ENCODE results near the gene PRXL2C. TPM values are rescaled to one million over a fixed set of nuclear protein-coding genes. Genes with fewer than 3 reads are reported as not detected.

Gene PRXL2C
- total RNA-seq, 2 donors from 2014 or later, result 14.3 to 14.6 TPM

- TF ChIP-seq CTCF (IDR thresholded peaks at IDR 0.05) (no peak), POLR2AphosphoS5 (IDR thresholded peaks at IDR 0.05) (no peak), POLR2A (IDR thresholded peaks at IDR 0.05) (no peak)
- WGBS, result 54% methylated on average over 11 of the region's 11 CpGs
- no peaks in the 10 kb centered on the region for H3K27me3 ChIP-seq (replicated peaks; ENCODE audit: insufficient read depth)
- intact Hi-C loops (cut with DNase I), result no loop called here
- no peaks in the 10 kb centered on the region for H3K36me3 ChIP-seq
- H3K4me3 ChIP-seq, result peak overlapping the region; percentile 50 to 69
- H3K27ac ChIP-seq, result peak overlapping the region; percentile 61 to 76
- DNase-seq (ENCODE audit: low spot score), result no peak
- no peaks in the 10 kb centered on the region for H3K9me3 ChIP-seq
- no peaks in the 10 kb centered on the region for H3K4me1 ChIP-seq (replicated peaks)
Observed at GRCh38 chr9:96620181-96620514, 35.0 kb downstream of the PRXL2C start.

GRCh38 chr9:96619491-96620180 is 35.5 kb downstream of the PRXL2C start, which contains the start of gene CDC14B:
CDC14B (minus strand) TSS chr9:96619843; CDS start chr9:96619378, 465 bp downstream.
- H3K27ac ChIP-seq, result peak within 1 kb of the TSS; percentile 88 to 92
- no peaks in the 10 kb centered on the region for H3K36me3 ChIP-seq
- peak within 1 kb of the TSS; percentile 69 to 78 for H3K4me3 ChIP-seq
- no peaks in the 10 kb centered on the region for H3K27me3 ChIP-seq (replicated peaks; ENCODE audit: insufficient read depth)
- intact Hi-C loops (cut with DNase I), result loop anchor here (5.0 kb wide), 3 partner anchors 33 to 172 kb away; no protein-coding TSS in a partner anchor
- peak; percentile 96 for DNase-seq (ENCODE audit: low spot score)
- no peaks in the 10 kb centered on the region for H3K4me1 ChIP-seq (replicated peaks)
- no peaks in the 10 kb centered on the region for H3K9me3 ChIP-seq
- TF ChIP-seq POLR2AphosphoS5 (IDR thresholded peaks at IDR 0.05) (peak; percentile 69), CTCF (IDR thresholded peaks at IDR 0.05) (peak in 2 of 4 experiments; percentile 15 to 40), POLR2A (IDR thresholded peaks at IDR 0.05) (peak; percentile 62)
- WGBS, result under 1% methylated on average over 38 of the region's 66 CpGs

GRCh38 chr9:96619124-96619465 is 36.0 kb downstream of the PRXL2C start:
- Histone ChIP-seq H3K4me1 (replicated peaks) (no peaks in the 10 kb centered on the region), H3K9me3 (no peaks in the 10 kb centered on the region), H3K36me3 (no peaks in the 10 kb centered on the region), H3K4me3 (peak overlapping the region; percentile 69 to 78), H3K27me3 (replicated peaks; ENCODE audit: insufficient read depth) (no peaks in the 10 kb centered on the region), H3K27ac (peak overlapping the region; percentile 88 to 92)
- no peak for DNase-seq (ENCODE audit: low spot score)
- TF ChIP-seq POLR2AphosphoS5 (IDR thresholded peaks at IDR 0.05), result no peak
- no peak for TF ChIP-seq POLR2A (IDR thresholded peaks at IDR 0.05)
- TF ChIP-seq CTCF (IDR thresholded peaks at IDR 0.05), result no peak
- intact Hi-C loops (cut with DNase I), result loop anchor here (5.0 kb wide), 3 partner anchors 33 to 172 kb away; no protein-coding TSS in a partner anchor
- WGBS, result 4% methylated on average over 9 of the region's 54 CpGs

- peak overlapping the region; percentile 69 to 78 for H3K4me3 ChIP-seq
- H3K9me3 ChIP-seq, result no peaks in the 10 kb centered on the region
- intact Hi-C loops (cut with DNase I), result loop anchor here (5.0 kb wide), 3 partner anchors 34 to 171 kb away; no protein-coding TSS in a partner anchor
- H3K27me3 ChIP-seq (replicated peaks; ENCODE audit: insufficient read depth), result no peaks in the 10 kb centered on the region
- H3K27ac ChIP-seq, result peak overlapping the region; percentile 88 to 92
- peak; percentile 56 for DNase-seq (ENCODE audit: low spot score)
- no peaks in the 10 kb centered on the region for H3K36me3 ChIP-seq
- WGBS, result 6% methylated on average over 51 of the region's 69 CpGs
- no peaks in the 10 kb centered on the region for H3K4me1 ChIP-seq (replicated peaks)
- TF ChIP-seq POLR2AphosphoS5 (IDR thresholded peaks at IDR 0.05), result peak; percentile 64
- no peak for TF ChIP-seq CTCF (IDR thresholded peaks at IDR 0.05)
- peak; percentile 17 for TF ChIP-seq POLR2A (IDR thresholded peaks at IDR 0.05)
Observed at GRCh38 chr9:96618209-96619123, 36.7 kb downstream of the PRXL2C start.

Measured in prostate gland (tissue), 2 donors.